Fibroblast of lung (primary cell): ENCODE data around the gene PKHD1. TPM values are rescaled to one million over a fixed set of nuclear protein-coding genes. Genes with fewer than 3 reads are reported as not detected.

ENCODE experiments used
- DNase-seq, 2 donors: peaks; one replicate each; pipeline versions ENCODE4 v3.0.0 to v3.0.0-alpha.2; 2010; ENCODE audit warnings: low read depth in 2 of 2
- H2AFZ ChIP-seq: 2 replicates; pipeline ENCODE4 v1.5.1; 2012; ENCODE audit warnings: low read length, control low read depth, inconsistent platforms
- H3K27ac ChIP-seq: 2 replicates; pipeline ENCODE4 v1.5.1; 2011; ENCODE audit warnings: low read length, control low read depth; ENCODE audit not compliant: insufficient read depth
- H3K27me3 ChIP-seq: 2 replicates; pipeline ENCODE4 v1.5.1; 2011; ENCODE audit warnings: mild to moderate bottlenecking, low read length; ENCODE audit not compliant: control insufficient read depth, insufficient read depth
- H3K36me3 ChIP-seq: 2 replicates; pipeline ENCODE4 v1.5.1; 2011; ENCODE audit warnings: low read length; ENCODE audit not compliant: control insufficient read depth, insufficient read depth
- H3K4me1 ChIP-seq: 2 replicates; pipeline ENCODE4 v1.5.1; 2011; ENCODE audit warnings: low read length; ENCODE audit not compliant: control insufficient read depth, insufficient read depth; ENCODE audit errors: extremely low read depth
- H3K4me2 ChIP-seq: 2 replicates; pipeline ENCODE4 v1.5.1; 2011; ENCODE audit warnings: low read length, control low read depth; ENCODE audit not compliant: insufficient read depth; ENCODE audit errors: extremely low read depth
- H3K4me3 ChIP-seq, 4 experiments: fragments of 200-600 bp in 1 of 4; sonication (generic) in 1 of 4; replicated peaks in 1 of 4; 2 replicates each; pipeline ENCODE4 v1.5.1; 2011 to 2016; ENCODE audit warnings: low read length in 4 of 4, low read depth in 3 of 4, mild to moderate bottlenecking in 3 of 4, control low read depth in 2 of 4, inconsistent platforms in 1 of 4, mixed read lengths in 1 of 4; ENCODE audit not compliant: insufficient read depth in 1 of 4; ENCODE audit errors: control extremely low read depth in 1 of 4
- H3K79me2 ChIP-seq: 2 replicates; pipeline ENCODE4 v1.5.1; 2012; ENCODE audit warnings: mild to moderate bottlenecking, low read length, inconsistent platforms; ENCODE audit not compliant: control insufficient read depth, insufficient read depth
- H3K9ac ChIP-seq: 2 replicates; pipeline ENCODE4 v1.5.1; 2011; ENCODE audit warnings: mild to moderate bottlenecking, low read length, control low read depth; ENCODE audit not compliant: insufficient read depth
- H3K9me3 ChIP-seq: 2 replicates; pipeline ENCODE4 v1.5.1; 2012; ENCODE audit warnings: low read depth, low read length; ENCODE audit not compliant: control insufficient read depth, insufficient read depth
- H4K20me1 ChIP-seq: 2 replicates; pipeline ENCODE4 v1.5.1; 2011; ENCODE audit warnings: low read length; ENCODE audit not compliant: control insufficient read depth, insufficient read depth; ENCODE audit errors: extremely low read depth
- CTCF ChIP-seq, 2 donors: IDR thresholded peaks in 1 of 2; conservative IDR thresholded peaks in 1 of 2; 1 replicate in 1 of 2; 2 replicates in 1 of 2; pipeline ENCODE4 v1.5.1; 2011 to 2012; ENCODE audit warnings: low read length in 2 of 2, control low read depth in 1 of 2, inconsistent platforms in 1 of 2, low read depth in 1 of 2, mild to moderate bottlenecking in 1 of 2
- EZH2 ChIP-seq: IDR thresholded peaks from 2 replicates; pipeline ENCODE4 v1.5.1; 2012; ENCODE audit warnings: low read length, control low read depth, mild to moderate bottlenecking; ENCODE audit errors: missing control alignments
- polyA plus RNA-seq, 2 donors: library from polyadenylated mRNA; depleted of rRNA in 1 of 2; stranded (reverse) in 1 of 2; unstranded in 1 of 2; fragments of >200 nt; gene quantifications; 2 replicates each; pipeline ENCODE4 v1.2.1, GENCODE V29; 2011 to 2012; ENCODE audit warnings: missing spikeins in 1 of 2
- total RNA-seq: library from RNA; depleted of rRNA; stranded (reverse); fragments of >200 nt; gene quantifications from 2 replicates; pipeline ENCODE4 v1.2.1, GENCODE V29; 2014

PKHD1 gene
- total and polyA plus RNA-seq, 2 donors (not counting 1 experiment from before 2014, with no cell fraction given): not detected

GRCh38 chr6:51846531-51846930, 240.9 kb downstream of the PKHD1 start:
- no peaks in the 10 kb centered on the region for H3K79me2 ChIP-seq
- no peak overlapping the region for H3K9ac ChIP-seq
- H3K27me3 ChIP-seq: no peaks in the 10 kb centered on the region
- DNase-seq: no peak
- H3K9me3 ChIP-seq: no peaks in the 10 kb centered on the region
- no peak overlapping the region for H3K4me3 ChIP-seq
- H3K4me1 ChIP-seq: no peaks in the 10 kb centered on the region
- no peaks in the 10 kb centered on the region for H4K20me1 ChIP-seq
- no peak overlapping the region for H3K4me2 ChIP-seq
- H2AFZ ChIP-seq: no peak overlapping the region
- no peaks in the 10 kb centered on the region for H3K36me3 ChIP-seq
- no peak overlapping the region for H3K27ac ChIP-seq
- TF ChIP-seq CTCF (conservative IDR thresholded peaks at IDR 0.05 in 1 of 2, IDR thresholded peaks at IDR 0.05 in 1 of 2; ENCODE audit: low read depth in 1 of 2, low read length in 2 of 2) (no peak), EZH2 (no peak)

GRCh38 chr6:51844336-51844735, 243.1 kb downstream of the PKHD1 start:
- Histone ChIP-seq H3K27ac (no peak overlapping the region), H3K9me3 (no peaks in the 10 kb centered on the region), H3K4me1 (no peaks in the 10 kb centered on the region), H3K36me3 (no peaks in the 10 kb centered on the region), H3K4me3 (no peak overlapping the region), H3K4me2 (no peak overlapping the region), H2AFZ (no peak overlapping the region), H4K20me1 (no peaks in the 10 kb centered on the region), H3K79me2 (no peaks in the 10 kb centered on the region), H3K27me3 (no peaks in the 10 kb centered on the region), H3K9ac (no peak overlapping the region)
- no peak for TF ChIP-seq EZH2
- TF ChIP-seq CTCF (conservative IDR thresholded peaks at IDR 0.05 in 1 of 2, IDR thresholded peaks at IDR 0.05 in 1 of 2; ENCODE audit: low read depth in 1 of 2, low read length in 2 of 2): no peak
- DNase-seq: no peak

GRCh38 chr6:51843456-51844056, 243.9 kb downstream of the PKHD1 start:
- Histone ChIP-seq H3K4me1 (no peaks in the 10 kb centered on the region), H3K9me3 (no peaks in the 10 kb centered on the region), H3K36me3 (no peaks in the 10 kb centered on the region), H2AFZ (no peak overlapping the region), H3K79me2 (no peaks in the 10 kb centered on the region), H3K4me2 (no peak overlapping the region), H3K4me3 (no peak overlapping the region), H4K20me1 (no peaks in the 10 kb centered on the region), H3K9ac (no peak overlapping the region), H3K27me3 (no peaks in the 10 kb centered on the region), H3K27ac (no peak overlapping the region)
- TF ChIP-seq CTCF (conservative IDR thresholded peaks at IDR 0.05 in 1 of 2, IDR thresholded peaks at IDR 0.05 in 1 of 2; ENCODE audit: low read depth in 1 of 2, low read length in 2 of 2) (no peak), EZH2 (no peak)
- DNase-seq: no peak
